H1 (cell line): Measurements from ENCODE around the gene SCGB1D2.

Experiments used
- CEBPB ChIP-seq: IDR thresholded peaks from 2 replicates; pipeline ENCODE4 v1.6.1; 2012; ENCODE audit warnings: low read depth, low read length
- KDM1A ChIP-seq: fragments of 200-600, 300-600 bp; sonication (generic); IDR thresholded peaks from 2 replicates; pipeline ENCODE4 v1.7.1; 2016; ENCODE audit warnings: mild to moderate bottlenecking, low read length, borderline replicate concordance
- MAFK ChIP-seq: IDR thresholded peaks from 2 replicates; pipeline ENCODE4 v1.6.1; 2012; ENCODE audit warnings: low read depth, mild to moderate bottlenecking, improper control_type of control experiment, low read length
- POLR2A ChIP-seq, 2 experiments: IDR thresholded peaks; 1 replicate in 1 of 2; 2 replicates in 1 of 2; pipeline ENCODE4 v1.6.1; 2011; ENCODE audit warnings: low read depth in 2 of 2, low read length in 2 of 2, mild to moderate bottlenecking in 2 of 2; ENCODE audit errors: control extremely low read depth in 1 of 2
- TF ChIP-seq, protein P1 (sequence below), 3 experiments: IDR thresholded peaks; 1 replicate in 2 of 3; 2 replicates in 1 of 3; pipeline versions ENCODE4 v1.5.1 to v1.6.1; 2011; ENCODE audit warnings: low read length in 3 of 3, mild to moderate bottlenecking in 3 of 3, inconsistent platforms in 2 of 3, low read depth in 1 of 3, moderate library complexity in 1 of 3; ENCODE audit not compliant: insufficient read depth in 1 of 3; ENCODE audit errors: control extremely low read depth in 1 of 3

GRCh38 chr11:62221498-62221897, 20.5 kb upstream of the SCGB1D2 start:
- TF ChIP-seq KDM1A (no peak), CEBPB (no peak), POLR2A (IDR thresholded peaks at IDR 0.05; ENCODE audit: control extremely low read depth in 1 of 2, low read depth in 2 of 2, low read length in 2 of 2) (no peak), MAFK (no peak)
- TF ChIP-seq, protein P1, sequence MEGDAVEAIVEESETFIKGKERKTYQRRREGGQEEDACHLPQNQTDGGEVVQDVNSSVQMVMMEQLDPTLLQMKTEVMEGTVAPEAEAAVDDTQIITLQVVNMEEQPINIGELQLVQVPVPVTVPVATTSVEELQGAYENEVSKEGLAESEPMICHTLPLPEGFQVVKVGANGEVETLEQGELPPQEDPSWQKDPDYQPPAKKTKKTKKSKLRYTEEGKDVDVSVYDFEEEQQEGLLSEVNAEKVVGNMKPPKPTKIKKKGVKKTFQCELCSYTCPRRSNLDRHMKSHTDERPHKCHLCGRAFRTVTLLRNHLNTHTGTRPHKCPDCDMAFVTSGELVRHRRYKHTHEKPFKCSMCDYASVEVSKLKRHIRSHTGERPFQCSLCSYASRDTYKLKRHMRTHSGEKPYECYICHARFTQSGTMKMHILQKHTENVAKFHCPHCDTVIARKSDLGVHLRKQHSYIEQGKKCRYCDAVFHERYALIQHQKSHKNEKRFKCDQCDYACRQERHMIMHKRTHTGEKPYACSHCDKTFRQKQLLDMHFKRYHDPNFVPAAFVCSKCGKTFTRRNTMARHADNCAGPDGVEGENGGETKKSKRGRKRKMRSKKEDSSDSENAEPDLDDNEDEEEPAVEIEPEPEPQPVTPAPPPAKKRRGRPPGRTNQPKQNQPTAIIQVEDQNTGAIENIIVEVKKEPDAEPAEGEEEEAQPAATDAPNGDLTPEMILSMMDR (IDR thresholded peaks at IDR 0.05; ENCODE audit: control extremely low read depth in 1 of 3, insufficient read depth in 1 of 3, low read depth in 1 of 3, low read length in 3 of 3): no peak
